Measurements from ENCODE around the gene CTRB1. TPM values are rescaled to one million over a fixed set of nuclear protein-coding genes. Genes with fewer than 3 reads are reported as not detected.
A peak's percentile ranks its signal among the peaks of the same experiment; 100 is the strongest.

The CTRB1 gene
- total and polyA plus RNA-seq, 2 experiments from 2014 or later = not detected

GRCh38 chr16:75244844-75245758 lies 26.3 kb downstream of the CTRB1 start:
- no peaks in the 10 kb centered on the region for H4K20me1 ChIP-seq (ENCODE audit: insufficient read depth)

DNA sequence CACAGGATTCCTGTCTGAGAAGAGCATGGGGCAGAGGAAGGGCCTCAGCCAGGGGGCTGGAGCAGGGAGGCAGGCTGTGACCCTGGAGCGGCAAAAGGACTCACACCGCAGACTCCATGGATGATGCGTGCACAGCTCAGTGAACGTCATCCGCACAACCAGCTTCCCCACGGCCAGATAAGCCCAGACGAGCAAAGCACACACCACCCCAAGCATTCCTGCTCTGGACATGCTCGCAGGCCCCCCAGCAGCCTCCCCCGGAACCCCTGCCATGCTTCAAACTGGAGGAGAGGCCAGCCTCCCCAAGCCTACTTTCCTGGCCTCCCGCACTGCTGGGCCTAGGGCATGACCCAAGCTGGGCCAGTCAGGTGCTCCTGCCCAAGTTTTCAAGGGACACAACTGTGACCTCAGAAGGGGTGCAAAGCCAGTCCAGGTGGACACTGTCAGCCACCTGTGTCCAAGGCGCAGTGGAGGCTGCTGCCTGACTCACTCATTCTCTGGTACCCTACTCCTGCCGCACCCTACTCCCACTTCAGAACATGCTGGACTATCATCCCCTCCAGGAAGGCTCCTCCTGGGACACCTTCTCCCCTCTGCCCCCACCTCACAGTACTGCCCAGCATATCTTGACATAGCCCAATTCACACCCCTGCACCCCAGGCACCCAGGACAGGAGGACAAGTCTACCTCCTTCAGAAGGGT lies 27.9 kb downstream of the CTRB1 start:
- Histone ChIP-seq H3K36me3 (ENCODE audit: low read depth) (no peaks in the 10 kb centered on the region), H3F3A (ENCODE audit: insufficient read depth) (peaks cover 27% of the 10 kb centered on the region), H2AFZ (no peak overlapping the region), H3K79me2 (ENCODE audit: insufficient read depth) (peaks cover 89% of the 10 kb centered on the region), H3K27ac (peak overlapping the region; percentile 99), H3K9me3 (ENCODE audit: low read depth) (no peaks in the 10 kb centered on the region), H3K27me3 (replicated peaks; ENCODE audit: insufficient read depth) (no peaks in the 10 kb centered on the region), H3K4me3 (no peak overlapping the region), H3K9ac (peak overlapping the region; percentile 98), H3K9me2 (ENCODE audit: insufficient read depth) (no peaks in the 10 kb centered on the region), H3K4me1 (ENCODE audit: insufficient read depth) (peaks cover 66% of the 10 kb centered on the region), H4K20me1 (ENCODE audit: insufficient read depth) (no peaks in the 10 kb centered on the region), H3K4me2 (ENCODE audit: unreplicated experiment) (peak overlapping the region; percentile 65)
- WGBS, 2 experiments (ENCODE audit: low coverage in 1 of 2, low lambda C conversion rate in 2 of 2, missing lambda C conversion rate in 2 of 2) = 91 to 94% methylated on average over 12 of the region's 12 CpGs
- in situ Hi-C loops (cut with MboI) = no loop called here
- TF ChIP-seq EZH2phosphoT487 (IDR thresholded peaks at IDR 0.05; ENCODE audit: insufficient read depth, low read depth) (no peak), EZH2 (IDR thresholded peaks at IDR 0.05; ENCODE audit: insufficient read depth, poor library complexity, severe bottlenecking) (no peak)
- DNase-seq = no peak

More at GRCh38 chr16:75244844-75245758, 26.3 kb downstream of the CTRB1 start:
- Histone ChIP-seq H3K27me3 (replicated peaks; ENCODE audit: insufficient read depth) (no peaks in the 10 kb centered on the region), H3K4me3 (peak overlapping the region; percentile 7; the same call in 1 of the 2 replicates), H3K9ac (peak overlapping the region; percentile 98), H3F3A (ENCODE audit: insufficient read depth) (peaks cover 31% of the 10 kb centered on the region), H3K79me2 (ENCODE audit: insufficient read depth) (peaks cover 93% of the 10 kb centered on the region), H3K27ac (peak overlapping the region; percentile 99), H3K36me3 (ENCODE audit: low read depth) (no peaks in the 10 kb centered on the region; the same call in 1 of the 2 replicates), H3K9me3 (ENCODE audit: low read depth) (no peaks in the 10 kb centered on the region), H3K4me1 (ENCODE audit: insufficient read depth) (peaks cover 66% of the 10 kb centered on the region), H3K9me2 (ENCODE audit: insufficient read depth) (no peaks in the 10 kb centered on the region), H2AFZ (no peak overlapping the region), H3K4me2 (ENCODE audit: unreplicated experiment) (peak overlapping the region; percentile 56)
- DNase-seq = peak; percentile 99
- in situ Hi-C loops (cut with MboI) = no loop called here
- TF ChIP-seq EZH2phosphoT487 (IDR thresholded peaks at IDR 0.05; ENCODE audit: insufficient read depth, low read depth) (no peak), EZH2 (IDR thresholded peaks at IDR 0.05; ENCODE audit: insufficient read depth, poor library complexity, severe bottlenecking) (no peak)
- 8 to 14% methylated on average over 21 to 22 of the region's 25 CpGs for WGBS, 2 experiments (ENCODE audit: low coverage in 1 of 2, low lambda C conversion rate in 2 of 2, missing lambda C conversion rate in 2 of 2)

DNA sequence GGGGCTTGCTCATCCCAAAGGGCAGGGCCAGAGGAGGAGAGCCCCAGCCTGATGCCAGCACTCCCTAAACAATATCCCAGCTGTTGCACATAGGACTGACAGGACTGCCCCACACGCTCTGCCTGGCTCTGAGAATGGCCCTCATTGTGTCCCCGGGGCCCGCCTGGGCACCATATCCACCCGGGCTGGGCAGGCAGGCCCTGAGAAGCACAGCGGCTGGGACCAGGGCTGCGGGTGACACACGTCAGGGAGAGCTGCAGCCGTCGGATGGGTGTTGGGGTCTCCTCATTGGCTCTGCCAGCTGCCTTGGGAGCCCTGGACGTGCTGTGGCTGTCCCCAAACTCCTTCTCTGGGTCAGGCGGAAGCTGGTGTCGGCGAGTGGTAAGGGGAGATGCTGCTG lies 28.5 kb downstream of the CTRB1 start:
- H3K4me1 ChIP-seq (ENCODE audit: insufficient read depth) = peaks cover 72% of the 10 kb centered on the region
- H3K36me3 ChIP-seq (ENCODE audit: low read depth) = no peaks in the 10 kb centered on the region
- H3K9ac ChIP-seq = peak overlapping the region; percentile 98
- TF ChIP-seq EZH2 (IDR thresholded peaks at IDR 0.05; ENCODE audit: insufficient read depth, poor library complexity, severe bottlenecking) (no peak), EZH2phosphoT487 (IDR thresholded peaks at IDR 0.05; ENCODE audit: insufficient read depth, low read depth) (no peak)
- peaks cover 32% of the 10 kb centered on the region for H3F3A ChIP-seq (ENCODE audit: insufficient read depth)
- no peak overlapping the region for H3K4me3 ChIP-seq
- WGBS, 2 experiments (ENCODE audit: low coverage in 1 of 2, low lambda C conversion rate in 2 of 2, missing lambda C conversion rate in 2 of 2) = 92 to 94% methylated on average over 13 of the region's 13 CpGs
- H3K9me2 ChIP-seq (ENCODE audit: insufficient read depth) = no peaks in the 10 kb centered on the region
- no peaks in the 10 kb centered on the region for H4K20me1 ChIP-seq (ENCODE audit: insufficient read depth)
- peak overlapping the region; percentile 11 for H3K4me2 ChIP-seq (ENCODE audit: unreplicated experiment)
- in situ Hi-C loops (cut with MboI) = no loop called here
- peak overlapping the region; percentile 99 for H3K27ac ChIP-seq
- no peaks in the 10 kb centered on the region for H3K9me3 ChIP-seq (ENCODE audit: low read depth)
- H3K27me3 ChIP-seq (replicated peaks; ENCODE audit: insufficient read depth) = no peaks in the 10 kb centered on the region
- H2AFZ ChIP-seq = no peak overlapping the region
- DNase-seq = no peak
- peaks cover 89% of the 10 kb centered on the region for H3K79me2 ChIP-seq (ENCODE audit: insufficient read depth)

DNA sequence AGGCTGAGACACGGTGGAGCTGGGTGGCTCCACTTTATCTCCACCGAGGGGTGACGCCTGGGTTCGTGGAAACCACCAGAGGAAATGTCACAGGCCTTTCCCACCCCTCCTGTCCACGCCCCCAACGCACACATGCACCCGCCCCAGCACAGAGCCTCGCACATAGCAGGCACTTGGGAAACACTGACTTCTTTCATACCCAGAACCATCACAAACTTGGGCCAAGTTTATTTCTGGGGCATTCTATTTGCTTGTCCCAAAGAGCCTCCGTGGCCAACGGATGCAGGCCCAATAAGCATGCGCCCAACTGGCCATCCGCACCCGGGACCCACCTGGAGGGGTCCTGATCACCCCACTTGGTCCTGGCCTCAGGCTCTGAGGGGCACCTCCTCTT lies 29.4 kb downstream of the CTRB1 start:
- Histone ChIP-seq H3K27ac (peak overlapping the region; percentile 99), H3K9me3 (ENCODE audit: low read depth) (no peaks in the 10 kb centered on the region), H4K20me1 (ENCODE audit: insufficient read depth) (no peaks in the 10 kb centered on the region), H3K36me3 (ENCODE audit: low read depth) (no peaks in the 10 kb centered on the region), H3F3A (ENCODE audit: insufficient read depth) (peaks cover 35% of the 10 kb centered on the region), H3K4me2 (ENCODE audit: unreplicated experiment) (no peak overlapping the region), H2AFZ (no peak overlapping the region), H3K9ac (peak overlapping the region; percentile 98), H3K4me1 (ENCODE audit: insufficient read depth) (peaks cover 81% of the 10 kb centered on the region), H3K79me2 (ENCODE audit: insufficient read depth) (peaks cover 88% of the 10 kb centered on the region), H3K9me2 (ENCODE audit: insufficient read depth) (no peaks in the 10 kb centered on the region), H3K27me3 (replicated peaks; ENCODE audit: insufficient read depth) (no peaks in the 10 kb centered on the region), H3K4me3 (no peak overlapping the region)
- in situ Hi-C loops (cut with MboI) = no loop called here
- 80 to 88% methylated on average over 13 of the region's 13 CpGs for WGBS, 2 experiments (ENCODE audit: low coverage in 1 of 2, low lambda C conversion rate in 2 of 2, missing lambda C conversion rate in 2 of 2)
- no peak for DNase-seq
- TF ChIP-seq EZH2 (IDR thresholded peaks at IDR 0.05; ENCODE audit: insufficient read depth, poor library complexity, severe bottlenecking) (no peak), EZH2phosphoT487 (IDR thresholded peaks at IDR 0.05; ENCODE audit: insufficient read depth, low read depth) (no peak)

Data from GM23248 (cell line).